GM19099 (cell line): ENCODE results near the gene SEMA5A.

Experiments
- POLR2A ChIP-seq: IDR thresholded peaks from 3 replicates; pipeline ENCODE4 v1.6.1; 2011; ENCODE audit warnings: low read depth; ENCODE audit not compliant: insufficient read length; ENCODE audit errors: extremely low read depth

Gene SEMA5A

GRCh38 chr5:9226016-9226536 is 319.8 kb downstream of the SEMA5A start:
- no peak for TF ChIP-seq POLR2A

- TF ChIP-seq POLR2A, result no peak
Observed at GRCh38 chr5:9222054-9222976, 323.6 kb downstream of the SEMA5A start.

GRCh38 chr5:9218358-9218757 is 327.5 kb downstream of the SEMA5A start:
- TF ChIP-seq POLR2A, result no peak

- TF ChIP-seq POLR2A, result no peak
Observed at GRCh38 chr5:9212605-9213004, 333.3 kb downstream of the SEMA5A start.

- TF ChIP-seq POLR2A, result no peak
Observed at GRCh38 chr5:9209846-9210492, 335.9 kb downstream of the SEMA5A start.

- TF ChIP-seq POLR2A, result no peak
Observed at GRCh38 chr5:9207817-9208418, 338.0 kb downstream of the SEMA5A start.

- TF ChIP-seq POLR2A, result no peak
Observed at GRCh38 chr5:9202636-9203035, 343.2 kb downstream of the SEMA5A start.

GRCh38 chr5:9201761-9202160 is 344.1 kb downstream of the SEMA5A start:
- no peak for TF ChIP-seq POLR2A

- no peak for TF ChIP-seq POLR2A
Observed at GRCh38 chr5:9201011-9201410, 344.9 kb downstream of the SEMA5A start.

GRCh38 chr5:9198394-9198793 is 347.5 kb downstream of the SEMA5A start:
- TF ChIP-seq POLR2A, result no peak

GRCh38 chr5:9197881-9198260 is 348.0 kb downstream of the SEMA5A start:
- no peak for TF ChIP-seq POLR2A

- no peak for TF ChIP-seq POLR2A
Observed at GRCh38 chr5:9196403-9197227, 349.3 kb downstream of the SEMA5A start.

- no peak for TF ChIP-seq POLR2A
Observed at GRCh38 chr5:9194509-9194908, 351.4 kb downstream of the SEMA5A start.

GRCh38 chr5:9192266-9192665 is 353.6 kb downstream of the SEMA5A start:
- no peak for TF ChIP-seq POLR2A

- no peak for TF ChIP-seq POLR2A
Observed at GRCh38 chr5:9189681-9190080, 356.2 kb downstream of the SEMA5A start.
